Measurements from ENCODE around the gene ERBB4.
"Not testable (repeated sequence)": the region's sequence is repeated elsewhere in the genome, so short reads cannot be mapped to it uniquely, and the experiment has no call there.

The ERBB4 gene

GRCh38 chr2:212133337-212133736, 405.3 kb downstream of the ERBB4 start:
- FAIRE-seq = no peak

GRCh38 chr2:212124598-212124997, 414.0 kb downstream of the ERBB4 start:
- no peak for FAIRE-seq

- no peak for FAIRE-seq
Observed at GRCh38 chr2:212119591-212119990, 419.0 kb downstream of the ERBB4 start.

GRCh38 chr2:212117926-212118325, 420.7 kb downstream of the ERBB4 start:
- FAIRE-seq = no peak

GRCh38 chr2:212114489-212114888, 424.1 kb downstream of the ERBB4 start:
- no peak for FAIRE-seq

GRCh38 chr2:212112401-212112800, 426.2 kb downstream of the ERBB4 start:
- FAIRE-seq = no peak

- no peak for FAIRE-seq
Observed at GRCh38 chr2:212109792-212110680, 428.6 kb downstream of the ERBB4 start.

- no peak for FAIRE-seq
Observed at GRCh38 chr2:212109217-212109616, 429.4 kb downstream of the ERBB4 start.

GRCh38 chr2:212107989-212108388, 430.6 kb downstream of the ERBB4 start:
- FAIRE-seq = no peak

- FAIRE-seq = no peak
Observed at GRCh38 chr2:212107014-212107413, 431.6 kb downstream of the ERBB4 start.

- not testable (repeated sequence) for FAIRE-seq
Observed at GRCh38 chr2:212106536-212106935, 432.1 kb downstream of the ERBB4 start.

GRCh38 chr2:212099658-212100057, 438.9 kb downstream of the ERBB4 start:
- FAIRE-seq = no peak

- no peak for FAIRE-seq
Observed at GRCh38 chr2:212098966-212099365, 439.6 kb downstream of the ERBB4 start.

- no peak for FAIRE-seq
Observed at GRCh38 chr2:212097001-212097400, 441.6 kb downstream of the ERBB4 start.

GRCh38 chr2:212089873-212090272, 448.7 kb downstream of the ERBB4 start:
- FAIRE-seq = no peak

GRCh38 chr2:212088353-212088752, 450.2 kb downstream of the ERBB4 start:
- FAIRE-seq = no peak

- no peak for FAIRE-seq
Observed at GRCh38 chr2:212083492-212083891, 455.1 kb downstream of the ERBB4 start.

GRCh38 chr2:212078103-212078502, 460.5 kb downstream of the ERBB4 start:
- FAIRE-seq = no peak

- no peak for FAIRE-seq
Observed at GRCh38 chr2:212076456-212076855, 462.1 kb downstream of the ERBB4 start.

GRCh38 chr2:212073360-212073759, 465.2 kb downstream of the ERBB4 start:
- FAIRE-seq = no peak

- FAIRE-seq = no peak
Observed at GRCh38 chr2:212066546-212066945, 472.1 kb downstream of the ERBB4 start.

- FAIRE-seq = no peak
Observed at GRCh38 chr2:212064318-212064717, 474.3 kb downstream of the ERBB4 start.

- FAIRE-seq = no peak
Observed at GRCh38 chr2:212052412-212053159, 486.0 kb downstream of the ERBB4 start.

- FAIRE-seq = no peak
Observed at GRCh38 chr2:212050871-212051270, 487.7 kb downstream of the ERBB4 start.

Data from endometrium (tissue), 2 donors.